Naive thymus-derived CD4-positive, alpha-beta T cell (primary cell): ENCODE data around the gene F5. TPM values are rescaled to one million over a fixed set of nuclear protein-coding genes. Genes with fewer than 3 reads are reported as not detected.
A peak's percentile ranks its signal among the peaks of the same experiment; 100 is the strongest.
"Not testable (repeated sequence)": the region's sequence is repeated elsewhere in the genome, so short reads cannot be mapped to it uniquely, and the experiment has no call there.

Experiments used
- ATAC-seq: fragments of 150-1000 bp; cut with Tn5 transposase; 2 replicates; pipeline ENCODE4 v1.10.0; 2021; ENCODE audit warnings: mild to moderate bottlenecking, moderate library complexity
- CTCF ChIA-PET: fragments of 350-600 bp; sonication (Branson Sonifier 250); formaldehyde crosslinking; loops from one replicate; lab custom pipeline; 2021; ENCODE audit warnings: antibody characterized with exemption; lab: Charles Lee
- POLR2A ChIA-PET: fragments of 350-600 bp; sonication (Branson Sonifier 250); formaldehyde crosslinking; loops from one replicate; lab custom pipeline; 2021; ENCODE audit warnings: antibody characterized with exemption, inconsistent platforms; lab: Charles Lee
- DNase-seq, 9 donors: peaks; one replicate each; pipeline versions ENCODE4 v3.0.0 to v3.0.0-alpha.2; 2020 to 2022; ENCODE audit warnings: mixed read lengths in 1 of 9
- H3K27ac ChIP-seq: one replicate; pipeline ENCODE4 v1.7.0; 2013; ENCODE audit warnings: mild to moderate bottlenecking, low read depth, low read length, moderate library complexity
- H3K27me3 ChIP-seq, 2 donors: one replicate each; pipeline ENCODE4 v1.7.0; 2013; ENCODE audit warnings: low read length in 2 of 2, mild to moderate bottlenecking in 2 of 2, moderate library complexity in 2 of 2; ENCODE audit not compliant: control insufficient read depth in 2 of 2, insufficient read depth in 2 of 2
- H3K36me3 ChIP-seq, 3 experiments: 1 replicate in 2 of 3; 2 replicates in 1 of 3; pipeline ENCODE4 v1.7.0; 2013; ENCODE audit warnings: low read length in 3 of 3, mild to moderate bottlenecking in 3 of 3, moderate library complexity in 1 of 3; ENCODE audit not compliant: insufficient read depth in 3 of 3, control insufficient read depth in 2 of 3
- H3K4me1 ChIP-seq, 2 donors: one replicate each; pipeline ENCODE4 v1.7.0; 2013; ENCODE audit warnings: low read length in 2 of 2, mild to moderate bottlenecking in 2 of 2, moderate library complexity in 1 of 2; ENCODE audit not compliant: control insufficient read depth in 2 of 2, insufficient read depth in 2 of 2
- H3K4me3 ChIP-seq: 2 replicates; pipeline ENCODE4 v1.7.0; 2013; ENCODE audit warnings: mild to moderate bottlenecking, low read length
- H3K9me3 ChIP-seq, 3 experiments: 1 replicate in 2 of 3; 2 replicates in 1 of 3; pipeline ENCODE4 v1.7.0; 2013; ENCODE audit warnings: low read length in 3 of 3; ENCODE audit not compliant: control insufficient read depth in 2 of 3
- H3K27ac Mint-ChIP-seq, 9 donors: one replicate each; pipeline ENCODE4 v1.8.0; 2020 to 2022; ENCODE audit warnings: mixed read lengths in 9 of 9, mild to moderate bottlenecking in 8 of 9, moderate library complexity in 5 of 9, inconsistent platforms in 2 of 9
- H3K27me3 Mint-ChIP-seq, 5 donors: one replicate each; pipeline ENCODE4 v1.8.0; 2021 to 2022; ENCODE audit warnings: mixed read lengths in 5 of 5, mild to moderate bottlenecking in 1 of 5
- H3K36me3 Mint-ChIP-seq, 5 donors: one replicate each; pipeline ENCODE4 v1.8.0; 2020 to 2022; ENCODE audit warnings: mixed read lengths in 5 of 5, mild to moderate bottlenecking in 3 of 5, inconsistent platforms in 1 of 5
- H3K4me1 Mint-ChIP-seq, 7 donors: one replicate each; pipeline ENCODE4 v1.8.0; 2020 to 2022; ENCODE audit warnings: mixed read lengths in 7 of 7, mild to moderate bottlenecking in 3 of 7, inconsistent platforms in 1 of 7
- H3K4me3 Mint-ChIP-seq, 10 donors: one replicate each; pipeline ENCODE4 v1.8.0; 2020 to 2022; ENCODE audit warnings: mild to moderate bottlenecking in 10 of 10, mixed read lengths in 10 of 10, moderate library complexity in 6 of 10, inconsistent platforms in 2 of 10
- H3K9me3 Mint-ChIP-seq, 11 donors: one replicate each; pipeline ENCODE4 v1.8.0; 2020 to 2022; ENCODE audit warnings: mixed read lengths in 11 of 11, mild to moderate bottlenecking in 4 of 11, inconsistent platforms in 1 of 11, moderate library complexity in 1 of 11
- intact Hi-C, 2 donors: fragments of 100-400 bp; cut with micrococcal nuclease; formaldehyde crosslinking; loops; one replicate each; pipeline ENCODE4 v1.15.1; 2023
- polyA plus RNA-seq, 2 donors: library from polyadenylated mRNA; unstranded; fragments of 300-500 nt; fragmentation: Illumina TruSeq; gene quantifications; one replicate each; pipeline ENCODE4 v1.2.3, GENCODE V29; 2021
- total RNA-seq, 6 experiments: library from RNA in 5 of 6; stranded (reverse) in 5 of 6; gene quantifications; 1 replicate in 5 of 6; 2 replicates in 1 of 6; pipeline ENCODE4 v1.2.3 and lab custom pipeline; 2021 to 2026

Gene F5
- total and polyA plus RNA-seq, 7 experiments from 2014 or later: 1.2 to 14.6 (median 3.8) TPM

DNA sequence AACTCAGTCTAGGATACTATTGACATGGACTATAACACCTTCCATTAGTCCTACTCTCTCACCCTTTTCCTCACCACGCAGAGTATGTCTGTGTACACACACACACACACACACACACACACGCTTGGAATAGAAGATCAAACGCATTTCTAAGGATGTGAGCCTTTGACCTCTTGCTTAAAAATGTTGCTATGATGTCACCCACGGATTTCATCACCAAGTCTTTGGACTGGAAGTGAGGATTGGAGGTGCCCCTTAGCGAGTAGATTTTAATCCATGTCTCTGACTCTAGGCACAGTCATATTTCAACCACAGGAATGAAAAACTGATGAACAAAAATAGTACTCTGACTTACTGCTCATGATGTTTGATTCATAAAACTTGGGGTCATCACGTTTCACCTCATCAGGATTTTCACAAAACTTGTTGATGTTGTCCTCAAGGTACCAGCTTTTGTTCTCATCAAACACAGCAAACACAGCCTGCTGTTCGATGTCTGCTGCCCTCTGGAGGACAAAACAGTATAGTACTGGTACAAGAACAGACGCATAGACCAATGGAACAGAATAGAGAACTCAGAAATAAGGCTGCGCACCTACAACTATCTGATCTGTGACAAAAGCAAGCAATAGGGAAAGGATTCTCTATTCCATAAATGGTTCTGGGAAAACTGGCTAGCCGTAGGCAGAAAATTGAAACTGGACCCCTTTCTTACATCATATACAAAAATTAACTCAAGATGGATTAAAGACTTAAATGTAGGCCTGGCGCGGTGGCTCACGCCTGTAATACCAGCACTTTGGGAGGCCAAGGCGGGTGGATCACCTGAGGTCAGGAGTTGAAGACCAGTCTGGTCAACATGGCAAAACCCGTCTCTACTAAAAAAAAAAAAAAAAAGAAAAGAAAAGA lies 39.9 kb downstream of the F5 start:
- H3K9me3 Mint-ChIP-seq: no peaks in the 10 kb centered on the region
- H3K4me1 Mint-ChIP-seq: peaks cover 0 to 14% (median 0%) of the 10 kb centered on the region in 7 donors
- no peaks in the 10 kb centered on the region for H3K27me3 ChIP-seq
- no peaks in the 10 kb centered on the region for H3K4me1 ChIP-seq
- peak overlapping the region in 1 of 9 donors; percentile 7 for H3K27ac Mint-ChIP-seq
- peaks cover 0 to 9% (median 0%) of the 10 kb centered on the region in 5 donors for H3K36me3 Mint-ChIP-seq
- ATAC-seq: peak; percentile 92
- POLR2A ChIA-PET: no interaction called here
- H3K36me3 ChIP-seq: no peaks in the 10 kb centered on the region
- H3K4me3 ChIP-seq: no peak overlapping the region
- peak in 7 of 9 donors; percentile 40 to 73 (median 68) for DNase-seq
- H3K9me3 ChIP-seq: no peaks in the 10 kb centered on the region
- H3K27me3 Mint-ChIP-seq: no peaks in the 10 kb centered on the region
- H3K4me3 Mint-ChIP-seq: no peak overlapping the region
- CTCF ChIA-PET: interaction anchor here (0.6 to 1.4 kb wide), 9 partner anchors 8 to 1626 kb away, joined by 3 to 7 read pairs (median 3); partner anchors contain the start of genes F5, METTL18 and SLC19A2
- H3K27ac ChIP-seq: no peak overlapping the region
- intact Hi-C loops: loop anchor here (1.0 to 5.0 kb wide), 8 partner anchors 60 to 1204 kb away; partner anchors contain the start of genes BLZF1 (in 2 of the 2), NME7 (in 1 of the 2) and SLC19A2 (in 1 of the 2)

DNA sequence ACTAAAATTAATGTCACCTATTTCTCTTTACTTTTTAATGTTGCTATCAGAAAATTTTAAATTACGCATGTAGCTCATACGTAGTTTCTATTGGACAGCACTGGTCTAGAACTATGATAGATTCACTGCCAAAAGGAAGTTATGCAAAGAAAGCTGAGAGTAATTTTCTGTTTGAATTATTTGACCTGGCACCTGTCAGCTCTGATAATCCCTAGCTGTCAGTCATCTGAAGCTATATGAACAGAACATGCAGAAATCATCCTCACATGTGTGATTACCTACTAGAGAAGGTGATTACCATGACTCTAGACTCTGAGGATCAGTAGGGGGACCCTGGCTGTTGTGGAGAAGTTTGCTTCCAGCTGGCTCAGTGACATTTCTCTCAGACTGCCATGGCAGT lies 40.8 kb downstream of the F5 start:
- Mint-ChIP-seq H3K27me3 (no peaks in the 10 kb centered on the region), H3K27ac (no peak overlapping the region), H3K9me3 (no peaks in the 10 kb centered on the region), H3K4me3 (no peak overlapping the region), H3K36me3 (peaks cover 0 to 9% (median 0%) of the 10 kb centered on the region in 5 donors), H3K4me1 (peaks cover 0 to 14% (median 0%) of the 10 kb centered on the region in 7 donors)
- no peaks in the 10 kb centered on the region for H3K36me3 ChIP-seq
- H3K27me3 ChIP-seq: no peaks in the 10 kb centered on the region
- H3K4me3 ChIP-seq: no peak overlapping the region
- CTCF ChIA-PET: interaction anchor here (1.4 kb wide), 2 partner anchors 60 to 79 kb away, joined by 3 to 7 read pairs; partner anchors contain the start of gene SLC19A2
- no peaks in the 10 kb centered on the region for H3K9me3 ChIP-seq
- no peak overlapping the region for H3K27ac ChIP-seq
- intact Hi-C loops: loop anchor here in 1 of 2 donors (5.0 kb wide), 2 partner anchors 178 to 1108 kb away; partner anchors contain the start of genes BLZF1 and NME7
- no peak for ATAC-seq
- no peaks in the 10 kb centered on the region for H3K4me1 ChIP-seq
- POLR2A ChIA-PET: no interaction called here
- no peak for DNase-seq

DNA sequence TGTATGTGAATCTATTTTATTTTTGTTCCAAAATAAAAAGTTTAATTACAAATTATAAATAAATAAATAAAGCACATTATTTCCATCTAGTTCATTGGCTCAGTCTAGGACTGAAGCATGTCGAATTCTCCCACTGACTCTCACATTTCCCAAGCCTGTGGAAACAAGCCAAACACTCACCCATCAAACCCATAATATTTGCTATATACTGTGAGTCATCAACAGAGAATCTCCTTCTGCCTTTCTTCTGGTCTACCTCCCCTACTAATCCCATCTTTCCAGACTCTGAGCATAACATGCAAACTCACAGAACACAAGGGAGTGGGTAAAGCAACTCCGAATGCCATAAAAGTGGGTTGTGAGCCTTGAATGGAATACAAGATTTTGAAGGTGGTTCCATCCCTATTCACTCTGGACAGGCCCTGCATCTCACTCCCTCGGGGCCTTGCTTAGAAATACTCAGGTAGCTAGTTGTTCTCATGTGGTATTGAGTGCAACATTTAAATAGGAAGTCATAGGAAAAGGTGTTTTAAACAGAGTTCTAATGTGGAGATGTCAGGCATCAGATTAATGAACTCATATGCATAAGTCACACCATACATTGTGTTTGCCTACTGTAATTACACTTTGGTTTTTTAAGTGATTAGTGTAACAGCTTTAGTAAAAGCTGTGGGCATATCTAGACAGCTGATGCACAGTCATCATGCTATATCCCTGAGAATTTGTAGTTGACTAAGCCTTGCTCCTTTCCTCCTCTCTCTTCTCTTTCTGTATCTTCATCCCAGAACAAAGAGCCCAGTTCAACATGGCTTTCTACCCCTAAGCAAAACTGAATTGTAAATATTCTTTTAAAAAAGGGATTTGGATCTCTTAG lies 47.0 kb downstream of the F5 start:
- Mint-ChIP-seq H3K4me1 (no peaks in the 10 kb centered on the region), H3K4me3 (no peak overlapping the region), H3K9me3 (no peaks in the 10 kb centered on the region), H3K27ac (peak overlapping the region in 1 of 9 donors; percentile 40), H3K27me3 (no peaks in the 10 kb centered on the region), H3K36me3 (peaks cover 0 to 10% (median 0%) of the 10 kb centered on the region in 5 donors)
- no peak for DNase-seq
- H3K27me3 ChIP-seq: no peaks in the 10 kb centered on the region
- POLR2A ChIA-PET: no interaction called here
- no peaks in the 10 kb centered on the region for H3K9me3 ChIP-seq
- CTCF ChIA-PET: interaction anchor here (1.2 kb wide), 1 partner anchor 8 kb away, joined by 4 read pairs; no protein-coding TSS in a partner anchor
- intact Hi-C loops: no loop called here
- no peaks in the 10 kb centered on the region for H3K4me1 ChIP-seq
- no peak overlapping the region for H3K27ac ChIP-seq
- no peak overlapping the region for H3K4me3 ChIP-seq
- ATAC-seq: no peak
- H3K36me3 ChIP-seq: no peaks in the 10 kb centered on the region

DNA sequence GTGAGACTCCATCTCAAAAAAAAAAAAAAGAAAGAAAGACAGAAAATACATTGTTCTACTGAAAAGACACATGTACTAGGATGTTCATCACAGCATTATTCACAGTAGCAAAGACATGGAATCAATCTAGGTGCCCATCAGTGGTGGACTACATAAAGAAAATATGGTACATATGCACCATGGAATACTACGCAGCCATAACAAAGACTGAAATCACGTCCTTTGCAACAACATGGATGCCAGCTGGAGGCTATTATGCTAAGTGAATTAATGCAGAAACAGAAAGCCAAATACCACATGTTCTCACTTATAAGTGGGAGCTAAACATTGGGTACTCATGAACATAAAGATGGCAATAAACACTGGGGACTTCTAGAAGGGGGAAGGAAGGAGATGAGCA lies 51.6 kb downstream of the F5 start:
- H3K27me3 ChIP-seq: no peaks in the 10 kb centered on the region
- ATAC-seq: no peak
- no peak overlapping the region for H3K27ac ChIP-seq
- intact Hi-C loops: no loop called here
- Mint-ChIP-seq H3K9me3 (no peaks in the 10 kb centered on the region), H3K4me1 (peaks cover 0 to under 1% (median 0%) of the 10 kb centered on the region in 7 donors), H3K36me3 (peaks cover 0 to 10% (median 0%) of the 10 kb centered on the region in 5 donors), H3K27ac (no peak overlapping the region), H3K27me3 (no peaks in the 10 kb centered on the region), H3K4me3 (no peak overlapping the region)
- no peak for DNase-seq
- no peaks in the 10 kb centered on the region for H3K4me1 ChIP-seq
- ChIA-PET CTCF (no interaction called here), POLR2A (no interaction called here)
- H3K36me3 ChIP-seq: no peaks in the 10 kb centered on the region
- no peaks in the 10 kb centered on the region for H3K9me3 ChIP-seq
- no peak overlapping the region for H3K4me3 ChIP-seq

DNA sequence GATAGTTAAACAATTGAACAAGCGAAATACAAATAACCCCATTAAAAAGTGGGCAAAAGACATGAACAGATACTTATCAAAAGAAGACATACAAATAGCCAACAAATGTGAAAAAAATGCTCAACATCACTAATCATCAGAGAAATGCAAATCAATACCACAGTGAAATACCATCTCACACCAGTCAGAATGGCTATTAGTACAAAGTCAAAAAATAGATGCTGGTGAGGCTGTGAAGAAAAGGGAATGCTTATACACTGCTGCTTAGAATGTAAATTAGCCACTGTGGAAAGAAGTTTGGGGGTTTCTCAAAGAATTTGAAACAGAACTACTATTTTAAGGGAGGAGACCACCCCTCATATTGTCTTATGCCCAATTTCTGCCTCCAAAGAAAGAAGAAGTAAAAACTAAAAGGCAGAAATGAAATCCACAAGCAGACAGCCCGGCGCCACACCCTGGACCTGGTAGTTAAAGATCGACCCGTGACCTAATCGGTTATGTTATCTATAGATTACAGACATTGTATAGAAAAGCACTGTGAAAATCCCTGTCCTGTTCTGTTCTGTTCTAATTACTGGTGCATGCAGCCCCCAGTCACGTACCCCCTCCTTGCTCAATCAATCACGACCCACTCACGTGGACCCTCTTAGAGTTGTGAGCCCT lies 52.6 kb downstream of the F5 start:
- H3K4me1 Mint-ChIP-seq: peaks cover 0 to 11% (median 5%) of the 10 kb centered on the region in 7 donors
- POLR2A ChIA-PET, H3K9me3 ChIP-seq, H3K36me3 ChIP-seq, H3K27ac Mint-ChIP-seq, H3K27ac ChIP-seq, H3K9me3 Mint-ChIP-seq, ATAC-seq, intact Hi-C loops, H3K36me3 Mint-ChIP-seq, CTCF ChIA-PET, H3K27me3 Mint-ChIP-seq, DNase-seq, H3K4me3 ChIP-seq, H3K27me3 ChIP-seq, H3K4me1 ChIP-seq, H3K4me3 Mint-ChIP-seq: not testable (repeated sequence)

DNA sequence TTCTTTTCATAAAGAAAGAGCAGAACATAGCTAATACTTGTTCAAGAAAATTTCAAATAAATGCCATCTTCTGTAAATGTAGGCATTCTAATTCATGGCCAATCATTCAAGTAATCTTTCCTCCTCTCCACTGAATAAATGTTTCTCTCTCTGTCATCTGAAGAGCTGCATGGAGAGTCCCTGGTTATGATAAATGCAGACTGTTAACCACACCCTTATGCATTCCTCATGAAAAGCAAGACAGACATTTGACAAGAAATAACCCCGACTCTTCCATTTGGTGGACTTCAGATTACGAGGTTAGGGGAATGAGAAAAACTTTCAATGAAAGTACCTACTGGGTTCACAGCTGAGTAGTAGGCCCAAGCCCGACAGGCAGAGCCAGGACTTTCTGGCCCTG lies 55.8 kb downstream of the F5 start:
- Histone ChIP-seq H3K36me3 (no peaks in the 10 kb centered on the region), H3K27me3 (no peaks in the 10 kb centered on the region), H3K27ac (no peak overlapping the region), H3K4me1 (no peaks in the 10 kb centered on the region), H3K4me3 (no peak overlapping the region), H3K9me3 (no peaks in the 10 kb centered on the region)
- no peak for DNase-seq
- Mint-ChIP-seq H3K36me3 (peaks cover 0 to 12% (median 0%) of the 10 kb centered on the region in 5 donors), H3K4me1 (peaks cover 0 to 18% (median 10%) of the 10 kb centered on the region in 7 donors), H3K4me3 (no peak overlapping the region), H3K27ac (peak overlapping the region in 1 of 9 donors; percentile 23), H3K9me3 (no peaks in the 10 kb centered on the region), H3K27me3 (no peaks in the 10 kb centered on the region)
- no peak for ATAC-seq
- POLR2A ChIA-PET: interaction anchor here (0.8 kb wide), 1 partner anchor 263 kb away, joined by 3 read pairs; no protein-coding TSS in a partner anchor
- CTCF ChIA-PET: interaction anchor here (1.3 kb wide), 1 partner anchor 9 kb away, joined by 4 read pairs; no protein-coding TSS in a partner anchor
- intact Hi-C loops: no loop called here
